Mammary epithelial cell (primary cell): ENCODE measurements around the gene CPXM2.

Experiments used
- CTCF ChIP-seq, 2 donors: IDR thresholded peaks in 1 of 2; conservative IDR thresholded peaks in 1 of 2; 2 replicates each; pipeline ENCODE4 v1.5.1; 2011 to 2012; ENCODE audit warnings: inconsistent platforms in 2 of 2, low read length in 2 of 2, mild to moderate bottlenecking in 2 of 2, control low read depth in 1 of 2, low read depth in 1 of 2; ENCODE audit not compliant: insufficient read depth in 1 of 2; ENCODE audit errors: extremely low read depth in 1 of 2
- EZH2 ChIP-seq: IDR thresholded peaks from 2 replicates; pipeline ENCODE4 v1.6.1; 2012; ENCODE audit warnings: low read length, inconsistent platforms, borderline replicate concordance

GRCh38 chr10:123884351-123884906 is 7.2 kb downstream of the CPXM2 start:
- no peak for TF ChIP-seq CTCF (conservative IDR thresholded peaks at IDR 0.05 in 1 of 2, IDR thresholded peaks at IDR 0.05 in 1 of 2; ENCODE audit: extremely low read depth in 1 of 2, insufficient read depth in 1 of 2, low read depth in 1 of 2, low read length in 2 of 2)
- TF ChIP-seq EZH2: no peak
